HG03095 (cell line): ENCODE data around the gene COX6B1.
"Not testable (repeated sequence)": the region's sequence is repeated elsewhere in the genome, so short reads cannot be mapped to it uniquely, and the experiment has no call there.

ENCODE experiments used
- ATAC-seq: cut with Tn5 transposase; IDR thresholded peaks from one replicate; pipeline ENCODE4 v1.9.1; 2021; ENCODE audit warnings: moderate library complexity; ENCODE audit not compliant: unreplicated experiment

The COX6B1 gene, protein sequence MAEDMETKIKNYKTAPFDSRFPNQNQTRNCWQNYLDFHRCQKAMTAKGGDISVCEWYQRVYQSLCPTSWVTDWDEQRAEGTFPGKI

GRCh38 chr19:35648017-35648961, at the start of gene COX6B1:
Gene COX6B1 (plus strand): TSS chr19:35648323. CDS start chr19:35651244, 2,921 bp downstream.
- peak; percentile 43 for ATAC-seq

GRCh38 chr19:35601971-35602370, 46.2 kb upstream of the COX6B1 start:
- no peak for ATAC-seq

DNA sequence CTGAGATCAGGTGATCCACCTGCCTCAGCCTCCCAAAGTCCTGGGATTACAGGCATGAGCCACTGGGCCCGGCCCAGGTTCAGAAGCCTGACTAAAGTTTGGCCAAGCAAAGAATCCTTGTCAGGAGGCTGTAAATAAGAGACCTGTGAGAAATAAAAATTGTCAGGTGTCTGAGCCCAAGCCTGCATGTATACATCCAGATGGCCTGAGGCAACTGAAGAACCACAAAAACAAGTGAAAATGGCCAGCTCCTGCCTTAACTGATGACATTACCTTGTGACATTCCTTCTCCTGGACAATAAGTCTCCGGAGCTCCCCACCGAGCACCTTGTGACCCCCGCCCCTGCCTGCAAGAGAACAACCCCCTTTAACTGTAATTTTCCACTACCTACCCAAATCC, 43.7 kb upstream of the COX6B1 start:
- ATAC-seq, result not testable (repeated sequence)

- ATAC-seq, result not testable (repeated sequence)
These were observed 41.0 kb upstream of the COX6B1 start for GRCh38 chr19:35607170-35607569.

- no peak for ATAC-seq
These were observed 40.5 kb upstream of the COX6B1 start for GRCh38 chr19:35607661-35608060.

GRCh38 chr19:35608251-35608650, 39.9 kb upstream of the COX6B1 start:
- ATAC-seq, result no peak

DNA sequence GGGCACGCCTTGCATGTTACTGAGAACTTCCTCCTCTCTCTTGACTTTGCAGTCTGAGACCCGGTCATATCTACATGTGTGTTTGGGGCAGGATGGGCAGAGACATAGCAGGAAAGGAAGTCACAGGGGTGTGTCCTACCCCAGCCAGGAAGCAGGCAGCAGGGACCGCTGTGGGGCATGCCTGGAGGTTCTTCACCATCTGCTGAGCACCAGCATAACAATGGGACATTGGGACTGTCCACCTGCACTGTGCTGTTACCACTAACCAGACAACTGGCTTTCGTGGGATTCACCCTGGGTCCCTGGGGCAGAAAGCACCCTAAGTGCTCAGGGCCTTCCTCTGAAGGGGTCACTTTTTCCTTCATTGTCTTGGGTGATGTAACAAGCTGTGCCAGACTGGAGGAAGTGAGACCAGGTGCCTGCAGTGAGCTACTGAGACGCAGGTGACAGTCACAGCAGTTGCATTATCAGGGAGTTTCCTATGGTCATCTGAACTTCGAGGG, 38.2 kb upstream of the COX6B1 start:
- ATAC-seq, result no peak

GRCh38 chr19:35612224-35612558, 35.9 kb upstream of the COX6B1 start:
- no peak for ATAC-seq

- peak; percentile 62 for ATAC-seq
These were observed 35.4 kb upstream of the COX6B1 start, which contains the start of gene HAUS5 for GRCh38 chr19:35612559-35613321. Gene HAUS5 (plus strand): TSS chr19:35612735. CDS start chr19:35612795, 60 bp downstream.

- no peak for ATAC-seq
These were observed 34.5 kb upstream of the COX6B1 start for GRCh38 chr19:35613574-35613973.

DNA sequence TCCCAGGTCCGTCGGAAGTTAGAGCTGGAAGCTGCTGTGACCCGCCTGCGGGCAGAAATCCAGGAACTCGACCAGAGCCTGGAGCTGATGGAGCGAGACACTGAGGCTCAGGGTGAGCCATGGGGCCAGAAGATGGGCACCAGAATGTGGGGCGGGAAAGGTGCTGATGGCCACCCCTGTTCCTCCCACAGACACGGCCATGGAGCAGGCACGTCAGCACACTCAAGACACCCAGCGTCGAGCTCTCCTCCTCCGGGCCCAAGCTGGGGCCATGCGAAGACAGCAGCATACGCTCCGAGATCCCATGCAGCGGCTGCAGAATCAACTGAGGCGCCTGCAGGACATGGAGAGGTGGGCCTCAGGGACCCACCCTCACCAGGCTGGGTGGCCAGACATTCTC, 33.1 kb upstream of the COX6B1 start:
- ATAC-seq, result no peak

- ATAC-seq, result no peak
These were observed 29.3 kb upstream of the COX6B1 start for GRCh38 chr19:35618857-35619256.

GRCh38 chr19:35619290-35619923, 28.7 kb upstream of the COX6B1 start:
- no peak for ATAC-seq

DNA sequence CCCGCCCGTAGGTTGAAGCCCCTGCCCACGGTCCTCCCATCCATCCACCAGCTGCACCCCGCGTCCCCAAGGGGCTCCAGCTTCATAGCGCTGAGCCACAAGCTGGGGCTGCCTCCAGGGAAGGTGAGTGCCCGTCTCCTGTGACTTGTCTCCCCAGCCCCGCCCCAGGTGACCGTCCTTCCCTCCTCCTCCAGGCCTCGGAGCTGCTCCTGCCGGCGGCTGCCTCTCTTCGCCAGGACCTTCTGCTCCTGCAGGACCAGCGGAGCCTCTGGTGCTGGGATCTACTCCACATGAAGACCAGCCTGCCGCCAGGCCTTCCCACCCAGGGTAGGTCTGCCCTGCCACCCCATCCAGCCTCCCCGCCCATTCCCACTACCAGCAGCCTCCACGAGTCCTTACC, 28.1 kb upstream of the COX6B1 start:
- ATAC-seq, result no peak

- ATAC-seq, result no peak
These were observed 26.4 kb upstream of the COX6B1 start for GRCh38 chr19:35621708-35622107.

- ATAC-seq, result no peak
These were observed 25.4 kb upstream of the COX6B1 start for GRCh38 chr19:35622750-35623149.

GRCh38 chr19:35623327-35624010, 24.7 kb upstream of the COX6B1 start:
- ATAC-seq, result no peak

DNA sequence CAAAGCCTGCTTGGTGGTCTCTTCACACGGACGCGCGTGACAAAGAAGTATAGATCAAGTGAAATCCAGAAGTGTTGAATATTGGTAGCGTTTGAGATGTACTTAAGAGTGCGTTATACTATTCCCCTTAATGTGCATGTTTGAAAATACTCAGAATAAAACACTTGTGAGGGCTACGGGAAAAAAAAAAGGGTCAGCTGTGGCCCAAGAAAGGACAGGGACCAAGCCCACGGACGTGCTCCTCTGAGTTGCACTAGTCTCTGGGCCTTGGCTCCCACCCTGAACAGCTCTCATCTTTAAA, 19.9 kb upstream of the COX6B1 start:
- ATAC-seq, result no peak

DNA sequence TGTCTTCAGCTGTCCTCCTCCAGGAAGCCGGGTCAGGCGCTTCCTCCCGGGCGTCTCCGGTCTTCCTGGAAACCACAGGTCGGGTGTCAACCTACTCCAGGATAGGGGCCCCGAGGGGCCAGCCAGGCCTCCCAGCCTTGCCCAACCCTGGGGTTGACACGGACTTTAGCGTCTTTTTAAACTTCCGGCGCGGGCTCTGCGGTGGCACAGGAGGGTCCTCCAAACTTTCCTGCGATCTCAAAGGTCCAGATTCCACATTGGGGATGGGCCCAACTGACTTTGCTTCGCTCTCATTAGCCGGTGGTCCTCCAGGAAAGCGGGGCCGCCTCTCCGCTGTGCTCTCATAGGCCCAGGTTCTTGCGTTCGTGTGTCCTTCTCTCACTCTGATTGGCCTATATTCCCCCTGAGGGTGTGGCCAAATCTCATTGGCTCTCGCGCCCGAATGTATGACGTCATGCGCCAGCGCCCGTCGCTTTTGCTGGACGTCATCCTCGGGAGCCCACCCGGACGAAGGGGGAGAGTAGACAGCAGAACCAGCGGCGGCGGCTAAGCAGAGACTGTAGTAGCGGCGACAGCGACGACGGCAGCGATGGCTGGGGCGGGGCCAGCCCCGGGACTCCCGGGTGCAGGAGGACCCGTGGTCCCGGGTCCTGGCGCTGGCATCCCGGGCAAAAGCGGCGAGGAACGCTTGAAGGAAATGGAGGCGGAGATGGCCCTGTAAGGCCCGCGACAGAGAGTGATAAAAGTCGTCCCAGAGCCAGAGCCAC, 19.4 kb upstream of the COX6B1 start, which contains the start of gene RBM42:
RBM42 (plus strand) TSS at position 472 of the 767 bp plus-strand sequence; CDS start at position 590, 118 bp downstream.
- ATAC-seq, result peak; percentile 92

DNA sequence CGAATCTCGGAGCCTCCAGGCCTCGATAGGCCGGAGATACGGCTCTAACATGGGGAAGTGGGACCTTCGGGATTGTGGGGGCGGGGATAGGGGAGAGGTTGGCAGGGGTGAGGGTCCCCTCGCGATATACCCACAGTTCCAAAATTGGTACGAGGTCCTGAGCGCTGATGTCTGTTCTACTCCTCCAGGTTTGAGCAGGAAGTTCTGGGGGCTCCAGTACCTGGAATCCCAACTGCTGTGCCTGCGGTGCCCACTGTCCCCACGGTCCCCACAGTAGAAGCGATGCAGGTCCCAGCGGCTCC, 18.8 kb upstream of the COX6B1 start:
- ATAC-seq, result no peak
